T-helper 2 cell treated with Interferon-gamma antibody and Interleukin-4, amounts not matched to agents 5 μg/mL and 100 μg/mL, for 36 hours (primary cell): ENCODE data around the gene KCNK2.

ENCODE experiments used
- DNase-seq: peaks from one replicate; pipeline ENCODE4 v3.0.0; 2021; ENCODE audit warnings: low spot score
- H3K27ac Mint-ChIP-seq: one replicate; pipeline ENCODE4 v1.8.0; 2021; ENCODE audit warnings: mild to moderate bottlenecking, mixed read lengths
- H3K27me3 Mint-ChIP-seq: one replicate; pipeline ENCODE4 v1.8.0; 2021; ENCODE audit warnings: low read depth, mixed read lengths
- H3K36me3 Mint-ChIP-seq: one replicate; pipeline ENCODE4 v1.8.0; 2021; ENCODE audit warnings: low read depth, mixed read lengths
- H3K4me1 Mint-ChIP-seq: one replicate; pipeline ENCODE4 v1.8.0; 2021; ENCODE audit warnings: low read depth, mixed read lengths
- H3K4me3 Mint-ChIP-seq: one replicate; pipeline ENCODE4 v1.8.0; 2022; ENCODE audit warnings: mild to moderate bottlenecking, moderate library complexity, mixed read lengths
- H3K9me3 Mint-ChIP-seq: one replicate; pipeline ENCODE4 v1.8.0; 2021; ENCODE audit warnings: mixed read lengths

Gene KCNK2

GRCh38 chr1:215076322-215076721, 6.2 kb upstream of the KCNK2 start:
- Mint-ChIP-seq H3K27me3 (peaks cover 19% of the 10 kb centered on the region), H3K4me1 (no peaks in the 10 kb centered on the region), H3K27ac (no peak overlapping the region), H3K4me3 (no peak overlapping the region), H3K36me3 (no peaks in the 10 kb centered on the region), H3K9me3 (no peaks in the 10 kb centered on the region)
- no peak for DNase-seq

GRCh38 chr1:215079456-215079855, 3.1 kb upstream of the KCNK2 start:
- Mint-ChIP-seq H3K36me3 (peaks cover 1% of the 10 kb centered on the region), H3K4me3 (no peak overlapping the region), H3K4me1 (peaks cover 1% of the 10 kb centered on the region), H3K27ac (no peak overlapping the region), H3K9me3 (no peaks in the 10 kb centered on the region), H3K27me3 (peaks cover 45% of the 10 kb centered on the region)
- DNase-seq = no peak

- Mint-ChIP-seq H3K9me3 (no peaks in the 10 kb centered on the region), H3K4me3 (no peak overlapping the region), H3K27me3 (peaks cover 60% of the 10 kb centered on the region), H3K27ac (no peak overlapping the region), H3K36me3 (peaks cover 1% of the 10 kb centered on the region), H3K4me1 (peaks cover 1% of the 10 kb centered on the region)
- no peak for DNase-seq
Measured at GRCh38 chr1:215081661-215082531, 641 bp upstream of the KCNK2 start.

- no peaks in the 10 kb centered on the region for H3K9me3 Mint-ChIP-seq
- DNase-seq = no peak
- no peak overlapping the region for H3K27ac Mint-ChIP-seq
- peaks cover 1% of the 10 kb centered on the region for H3K4me1 Mint-ChIP-seq
- peaks cover 61% of the 10 kb centered on the region for H3K27me3 Mint-ChIP-seq
- H3K36me3 Mint-ChIP-seq = peaks cover 1% of the 10 kb centered on the region
- H3K4me3 Mint-ChIP-seq = no peak overlapping the region
Measured at GRCh38 chr1:215083383-215083961, 935 bp downstream of the KCNK2 start.

- Mint-ChIP-seq H3K27me3 (peaks cover 59% of the 10 kb centered on the region), H3K36me3 (peaks cover 1% of the 10 kb centered on the region), H3K4me1 (peaks cover 1% of the 10 kb centered on the region), H3K27ac (no peak overlapping the region), H3K4me3 (no peak overlapping the region), H3K9me3 (no peaks in the 10 kb centered on the region)
- DNase-seq = no peak
Measured at GRCh38 chr1:215084621-215085020, 2.1 kb downstream of the KCNK2 start.

- Mint-ChIP-seq H3K27me3 (peaks cover 31% of the 10 kb centered on the region), H3K9me3 (no peaks in the 10 kb centered on the region), H3K27ac (no peak overlapping the region), H3K4me1 (peaks cover 1% of the 10 kb centered on the region), H3K36me3 (peaks cover 1% of the 10 kb centered on the region), H3K4me3 (no peak overlapping the region)
- DNase-seq = no peak
Measured at GRCh38 chr1:215087603-215088002, 5.1 kb downstream of the KCNK2 start.

- no peak for DNase-seq
- Mint-ChIP-seq H3K36me3 (no peaks in the 10 kb centered on the region), H3K9me3 (no peaks in the 10 kb centered on the region), H3K27ac (no peak overlapping the region), H3K4me1 (no peaks in the 10 kb centered on the region), H3K27me3 (no peaks in the 10 kb centered on the region), H3K4me3 (no peak overlapping the region)
Measured at GRCh38 chr1:215094381-215094780, 11.8 kb downstream of the KCNK2 start.

GRCh38 chr1:215095524-215095923, 13.0 kb downstream of the KCNK2 start:
- Mint-ChIP-seq H3K9me3 (no peaks in the 10 kb centered on the region), H3K27ac (no peak overlapping the region), H3K4me1 (no peaks in the 10 kb centered on the region)

GRCh38 chr1:215101511-215101910, 19.0 kb downstream of the KCNK2 start:
- Mint-ChIP-seq H3K4me3 (no peak overlapping the region), H3K36me3 (no peaks in the 10 kb centered on the region)

More at GRCh38 chr1:215095524-215095923, 13.0 kb downstream of the KCNK2 start:
- DNase-seq = no peak
- H3K36me3 Mint-ChIP-seq = no peaks in the 10 kb centered on the region
- H3K27me3 Mint-ChIP-seq = no peaks in the 10 kb centered on the region
- no peak overlapping the region for H3K4me3 Mint-ChIP-seq

GRCh38 chr1:215104283-215104682, 21.7 kb downstream of the KCNK2 start:
- Mint-ChIP-seq H3K36me3 (no peaks in the 10 kb centered on the region), H3K27ac (no peak overlapping the region), H3K9me3 (no peaks in the 10 kb centered on the region), H3K4me3 (no peak overlapping the region), H3K27me3 (no peaks in the 10 kb centered on the region), H3K4me1 (no peaks in the 10 kb centered on the region)
- DNase-seq = no peak

More at GRCh38 chr1:215101511-215101910, 19.0 kb downstream of the KCNK2 start:
- Mint-ChIP-seq H3K9me3 (no peaks in the 10 kb centered on the region), H3K4me1 (no peaks in the 10 kb centered on the region), H3K27ac (no peak overlapping the region), H3K27me3 (no peaks in the 10 kb centered on the region)
- DNase-seq = no peak

- Mint-ChIP-seq H3K27ac (no peak overlapping the region), H3K4me1 (no peaks in the 10 kb centered on the region), H3K27me3 (no peaks in the 10 kb centered on the region), H3K9me3 (no peaks in the 10 kb centered on the region), H3K4me3 (no peak overlapping the region), H3K36me3 (no peaks in the 10 kb centered on the region)
- DNase-seq = no peak
Measured at GRCh38 chr1:215106067-215106466, 23.5 kb downstream of the KCNK2 start.

GRCh38 chr1:215109171-215109570, 26.6 kb downstream of the KCNK2 start:
- H3K27ac Mint-ChIP-seq = no peak overlapping the region
- no peaks in the 10 kb centered on the region for H3K27me3 Mint-ChIP-seq
- DNase-seq = no peak
- no peaks in the 10 kb centered on the region for H3K9me3 Mint-ChIP-seq
- H3K4me3 Mint-ChIP-seq = no peak overlapping the region
- no peaks in the 10 kb centered on the region for H3K4me1 Mint-ChIP-seq
- no peaks in the 10 kb centered on the region for H3K36me3 Mint-ChIP-seq

- no peak for DNase-seq
- Mint-ChIP-seq H3K9me3 (no peaks in the 10 kb centered on the region), H3K36me3 (no peaks in the 10 kb centered on the region), H3K27ac (no peak overlapping the region), H3K27me3 (no peaks in the 10 kb centered on the region), H3K4me1 (no peaks in the 10 kb centered on the region), H3K4me3 (no peak overlapping the region)
Measured at GRCh38 chr1:215111916-215112315, 29.4 kb downstream of the KCNK2 start.

GRCh38 chr1:215113776-215114153, 31.2 kb downstream of the KCNK2 start:
- H3K4me1 Mint-ChIP-seq = no peaks in the 10 kb centered on the region
- no peaks in the 10 kb centered on the region for H3K36me3 Mint-ChIP-seq
- no peak for DNase-seq
- H3K27me3 Mint-ChIP-seq = no peaks in the 10 kb centered on the region
- no peak overlapping the region for H3K27ac Mint-ChIP-seq
- H3K4me3 Mint-ChIP-seq = no peak overlapping the region
- H3K9me3 Mint-ChIP-seq = no peaks in the 10 kb centered on the region
